GM19023 (cell line): ENCODE data around the gene TGFBR1.

Experiments used
- ATAC-seq: cut with Tn5 transposase; IDR thresholded peaks from one replicate; pipeline ENCODE4 v1.9.1; 2021; ENCODE audit warnings: mild to moderate bottlenecking, moderate library complexity; ENCODE audit not compliant: unreplicated experiment

The TGFBR1 gene

DNA sequence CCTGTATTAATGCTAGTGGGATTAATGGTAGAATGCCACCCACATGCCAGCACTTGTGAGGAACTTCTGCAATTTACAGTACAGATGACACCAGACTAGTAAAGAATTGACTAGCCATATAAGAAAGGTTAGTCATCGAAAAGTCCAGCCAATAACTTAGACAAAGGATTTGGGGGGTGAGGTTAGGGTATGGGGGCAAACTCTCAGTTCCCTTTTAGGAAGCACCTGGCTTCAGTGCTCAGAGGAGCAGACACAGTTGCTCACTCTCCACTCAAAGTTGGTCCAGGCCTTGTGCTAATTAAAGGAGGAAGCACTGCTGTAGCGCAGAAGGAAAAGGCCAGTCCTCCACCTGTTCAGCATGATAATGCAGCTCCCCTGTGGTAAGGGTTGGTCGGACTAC is 25.2 kb downstream of the TGFBR1 start:
- ATAC-seq: peak; percentile 46

GRCh38 chr9:99133145-99133544 is 28.2 kb downstream of the TGFBR1 start:
- ATAC-seq: no peak

GRCh38 chr9:99134893-99135341 is 30.0 kb downstream of the TGFBR1 start:
- no peak for ATAC-seq

DNA sequence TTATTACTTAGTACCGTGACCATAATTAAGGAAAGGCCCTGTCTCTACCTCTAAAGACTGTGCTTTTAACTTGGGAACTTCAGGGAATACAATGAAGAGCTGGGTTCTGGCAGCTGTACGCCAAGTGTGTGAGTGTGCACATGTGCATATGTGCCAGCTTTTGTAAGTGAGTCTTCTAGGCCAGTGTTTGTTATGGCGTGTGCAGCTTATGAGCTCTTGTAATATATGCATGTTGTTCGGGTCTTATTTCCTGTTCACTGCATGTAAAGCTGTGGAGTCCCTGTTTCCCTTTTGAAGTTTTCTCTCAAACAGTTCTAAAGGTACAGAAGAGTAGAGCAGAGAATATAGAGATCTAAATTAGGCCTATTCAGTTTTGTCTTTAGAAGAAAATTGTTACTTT is 30.5 kb downstream of the TGFBR1 start:
- no peak for ATAC-seq

GRCh38 chr9:99137225-99137624 is 32.3 kb downstream of the TGFBR1 start:
- no peak for ATAC-seq

DNA sequence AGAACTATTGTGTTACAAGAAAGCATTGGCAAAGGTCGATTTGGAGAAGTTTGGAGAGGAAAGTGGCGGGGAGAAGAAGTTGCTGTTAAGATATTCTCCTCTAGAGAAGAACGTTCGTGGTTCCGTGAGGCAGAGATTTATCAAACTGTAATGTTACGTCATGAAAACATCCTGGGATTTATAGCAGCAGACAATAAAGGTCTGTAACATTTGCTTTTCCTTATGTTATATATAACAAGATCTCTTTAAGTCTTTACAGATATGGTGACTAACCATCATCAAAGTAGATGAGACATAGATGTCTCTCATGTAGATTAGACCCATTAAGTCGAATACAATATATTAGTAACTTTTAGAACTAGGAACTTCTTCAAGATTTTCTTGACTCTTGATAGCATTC is 33.0 kb downstream of the TGFBR1 start:
- ATAC-seq: no peak

- ATAC-seq: no peak
Measured at GRCh38 chr9:99138424-99139284, 33.7 kb downstream of the TGFBR1 start.

DNA sequence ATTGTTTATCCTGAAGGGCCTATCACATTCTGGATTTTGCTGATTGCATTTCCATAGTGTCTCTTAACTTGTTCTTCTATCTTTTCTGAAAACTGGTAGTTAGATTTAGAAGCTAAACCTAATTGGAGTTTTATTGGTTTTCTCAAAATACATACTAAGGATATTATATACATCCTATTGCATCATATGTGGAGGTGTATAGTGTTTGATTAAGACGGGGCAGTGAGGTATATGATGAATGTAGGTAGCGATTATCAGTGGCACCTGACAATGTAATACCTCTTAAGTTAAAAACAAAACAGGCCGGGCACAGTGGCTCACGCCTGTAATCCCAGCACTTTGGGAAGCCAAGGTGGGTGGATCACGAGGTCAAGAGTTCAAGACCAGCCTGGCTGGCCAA is 35.0 kb downstream of the TGFBR1 start:
- ATAC-seq: no peak

GRCh38 chr9:99140685-99141314 is 35.9 kb downstream of the TGFBR1 start:
- no peak for ATAC-seq

DNA sequence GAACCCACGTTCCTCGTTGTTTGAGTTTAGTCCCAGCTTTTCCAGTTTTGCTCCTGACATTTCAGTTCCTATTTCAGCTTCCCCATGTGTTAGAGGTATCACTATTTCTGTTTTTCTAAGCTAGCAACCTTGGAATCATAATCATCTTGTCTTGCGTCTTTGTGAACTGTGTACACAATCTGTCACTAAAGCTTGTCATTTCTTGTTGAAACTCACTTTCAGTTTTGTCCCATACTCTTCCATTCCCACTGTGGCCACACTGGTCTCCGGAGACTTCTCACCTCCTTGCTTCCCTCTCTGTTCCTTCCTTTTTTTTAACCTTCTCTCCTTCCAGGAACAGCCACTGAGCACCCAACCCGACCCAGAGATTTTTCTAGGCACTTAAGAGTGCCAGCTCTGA is 36.9 kb downstream of the TGFBR1 start:
- no peak for ATAC-seq

- ATAC-seq: no peak
Measured at GRCh38 chr9:99142275-99142674, 37.4 kb downstream of the TGFBR1 start.

DNA sequence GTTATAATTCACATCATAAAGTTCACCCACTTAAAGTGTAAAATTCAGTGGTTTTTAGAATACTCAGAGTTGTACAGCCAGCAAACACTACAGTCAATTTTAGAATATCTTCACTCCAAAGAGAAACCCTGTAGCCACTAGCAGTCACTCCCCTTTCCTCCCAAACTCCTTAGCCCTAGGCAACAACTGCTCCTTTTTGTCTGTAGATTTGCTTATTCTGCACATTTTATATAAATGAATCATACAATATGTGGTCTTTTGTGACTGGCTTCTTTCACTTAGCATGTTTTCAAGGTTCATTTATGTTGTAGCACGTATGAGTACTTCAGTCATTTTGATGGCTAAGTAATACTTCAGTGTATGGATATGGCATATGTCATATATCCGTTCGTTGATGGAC is 38.7 kb downstream of the TGFBR1 start:
- no peak for ATAC-seq

DNA sequence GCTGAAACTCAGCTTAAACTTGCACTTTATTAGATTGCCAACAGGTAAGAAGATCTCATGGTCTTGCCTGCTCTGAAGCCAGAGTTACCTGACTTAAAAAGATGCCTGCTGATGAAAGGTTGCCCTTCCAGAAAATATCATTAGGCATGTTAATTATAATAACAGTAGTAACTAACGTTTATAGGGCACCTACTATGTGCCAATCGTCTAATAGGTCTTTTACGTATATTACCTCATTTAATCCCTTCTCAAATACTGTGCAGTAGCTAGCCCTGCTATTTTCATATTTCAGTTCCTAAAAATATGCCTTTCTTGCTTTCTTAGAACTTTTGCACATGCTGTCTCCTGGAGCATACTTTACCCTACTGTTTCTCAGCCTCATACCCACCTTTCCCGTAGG is 40.1 kb downstream of the TGFBR1 start:
- ATAC-seq: no peak

DNA sequence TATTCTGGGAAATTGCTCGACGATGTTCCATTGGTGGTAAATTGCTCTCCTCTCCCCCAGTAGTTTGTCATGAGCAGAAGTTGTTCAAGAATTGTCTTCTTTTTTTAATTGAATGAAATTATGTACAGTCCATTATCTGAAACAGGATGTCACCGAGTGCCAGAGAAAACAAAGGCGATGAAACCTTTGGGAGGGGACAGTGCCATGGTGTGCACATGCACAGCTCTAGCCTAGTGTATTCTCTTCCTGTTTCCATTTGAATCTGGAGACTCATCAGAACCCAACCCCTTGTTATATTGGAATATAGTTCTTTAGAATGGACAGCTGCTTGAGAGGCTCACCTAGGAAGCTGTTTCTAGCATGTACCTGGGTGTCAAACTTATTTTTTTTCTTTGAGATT is 41.7 kb downstream of the TGFBR1 start:
- no peak for ATAC-seq

DNA sequence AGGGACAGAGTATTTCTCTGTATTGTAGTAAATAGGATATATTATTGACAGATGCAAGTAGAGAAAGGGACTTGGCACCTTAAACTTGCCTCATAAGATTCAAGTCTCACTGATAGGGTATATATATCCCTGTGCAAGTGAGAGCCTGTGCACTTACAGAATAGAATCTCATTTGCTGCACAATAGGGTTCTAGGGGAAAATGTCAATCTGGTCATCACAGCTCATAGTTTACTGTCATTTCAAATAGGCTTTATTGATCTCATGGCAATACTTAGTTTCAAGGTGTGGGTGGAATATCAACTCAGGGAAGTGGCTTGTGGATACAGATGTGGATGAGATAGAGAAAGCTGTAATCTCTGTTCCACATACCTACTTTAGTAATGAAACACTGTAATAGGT is 42.3 kb downstream of the TGFBR1 start:
- no peak for ATAC-seq

GRCh38 chr9:99150451-99151171 is 45.7 kb downstream of the TGFBR1 start:
- ATAC-seq: no peak

DNA sequence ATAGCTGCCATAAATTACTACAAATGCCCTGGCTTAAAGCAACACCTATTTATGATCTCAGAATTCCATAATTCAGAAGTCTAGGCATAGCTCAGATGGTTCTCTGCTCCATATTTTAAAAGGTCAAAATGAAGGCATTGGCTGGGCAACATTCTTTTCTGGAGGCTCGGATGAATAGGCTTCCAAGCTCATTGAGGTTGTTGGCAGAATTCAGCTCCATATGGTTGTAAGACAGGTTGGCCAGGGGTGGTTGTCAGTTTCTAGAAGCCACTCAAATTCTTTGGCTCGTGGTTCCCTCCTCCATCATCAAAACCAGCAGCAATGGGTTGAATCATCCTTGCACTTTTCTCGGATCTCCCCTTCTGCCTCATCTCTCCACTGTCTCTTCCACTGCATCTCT is 49.4 kb downstream of the TGFBR1 start:
- no peak for ATAC-seq

DNA sequence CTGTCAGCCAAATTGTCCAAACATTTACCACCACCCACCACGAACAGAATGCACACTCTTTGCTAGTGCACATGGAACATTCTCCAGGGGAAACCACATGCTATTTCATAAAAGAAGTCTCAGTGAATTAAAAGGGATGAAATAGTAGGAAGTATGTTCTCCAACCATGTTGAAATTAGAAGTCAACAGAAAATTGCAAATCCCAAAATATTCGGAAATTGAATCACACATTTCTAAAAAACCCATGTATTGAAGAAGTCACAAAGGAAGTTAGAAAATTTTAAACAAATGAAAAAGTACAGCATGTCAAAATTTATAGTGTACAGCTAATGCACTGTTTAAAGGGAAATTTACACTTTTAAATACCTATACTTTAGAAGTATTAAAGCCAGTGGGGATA is 50.8 kb downstream of the TGFBR1 start:
- no peak for ATAC-seq

DNA sequence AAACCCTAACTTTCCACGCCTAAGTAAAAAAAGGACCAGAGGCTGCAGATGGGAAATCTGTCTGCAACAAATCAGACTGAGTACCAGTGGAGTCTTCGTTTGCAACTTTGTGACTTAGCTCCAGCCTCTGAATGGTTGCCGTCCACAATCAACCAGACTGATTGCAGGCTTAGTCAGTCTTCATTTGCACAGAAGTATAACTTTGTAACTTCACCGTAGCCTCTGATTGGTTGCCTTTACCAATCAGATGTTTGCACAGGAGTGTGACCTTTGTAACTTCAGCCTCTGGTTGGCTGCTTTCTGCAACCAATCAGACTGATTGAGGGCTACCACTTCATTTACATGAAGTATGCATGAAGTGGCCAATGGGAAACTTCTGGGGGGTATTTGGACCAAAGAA is 53.7 kb downstream of the TGFBR1 start:
- no peak for ATAC-seq

DNA sequence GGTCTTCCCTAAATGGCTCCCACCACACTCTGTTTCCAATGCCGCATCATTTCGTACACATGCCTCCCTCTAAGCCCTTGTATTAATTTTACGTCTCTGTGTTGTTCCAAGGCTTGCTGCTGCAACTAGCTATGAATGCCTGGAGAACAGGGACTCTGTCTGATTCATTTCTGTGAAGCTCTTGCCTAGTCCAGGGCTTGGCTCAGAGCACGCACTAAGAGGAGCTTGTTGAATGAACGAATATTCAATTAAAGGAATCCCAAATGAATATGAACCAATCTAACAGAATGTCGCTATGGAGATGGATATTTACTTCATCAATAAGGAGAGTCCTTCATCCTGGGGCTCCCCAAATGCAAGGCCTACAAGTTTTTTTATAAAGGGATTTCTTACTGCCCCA is 55.3 kb downstream of the TGFBR1 start:
- ATAC-seq: no peak

GRCh38 chr9:99162759-99163364 is 57.9 kb downstream of the TGFBR1 start:
- ATAC-seq: no peak
